Measurements from ENCODE around the gene PPP1R13B.
"Not testable (repeated sequence)": the region's sequence is repeated elsewhere in the genome, so short reads cannot be mapped to it uniquely, and the experiment has no call there.

Gene PPP1R13B

GRCh38 chr14:103692871-103693270 lies 154.5 kb downstream of the PPP1R13B start:
- DNase-seq (ENCODE audit: low read depth) = no peak
- H3K4me3 ChIP-seq (ENCODE audit: low read depth, low read length) = no peak overlapping the region
- TF ChIP-seq MYC (IDR thresholded peaks at IDR 0.05; ENCODE audit: low read depth, low read length) = no peak
- TF ChIP-seq, protein P1, sequence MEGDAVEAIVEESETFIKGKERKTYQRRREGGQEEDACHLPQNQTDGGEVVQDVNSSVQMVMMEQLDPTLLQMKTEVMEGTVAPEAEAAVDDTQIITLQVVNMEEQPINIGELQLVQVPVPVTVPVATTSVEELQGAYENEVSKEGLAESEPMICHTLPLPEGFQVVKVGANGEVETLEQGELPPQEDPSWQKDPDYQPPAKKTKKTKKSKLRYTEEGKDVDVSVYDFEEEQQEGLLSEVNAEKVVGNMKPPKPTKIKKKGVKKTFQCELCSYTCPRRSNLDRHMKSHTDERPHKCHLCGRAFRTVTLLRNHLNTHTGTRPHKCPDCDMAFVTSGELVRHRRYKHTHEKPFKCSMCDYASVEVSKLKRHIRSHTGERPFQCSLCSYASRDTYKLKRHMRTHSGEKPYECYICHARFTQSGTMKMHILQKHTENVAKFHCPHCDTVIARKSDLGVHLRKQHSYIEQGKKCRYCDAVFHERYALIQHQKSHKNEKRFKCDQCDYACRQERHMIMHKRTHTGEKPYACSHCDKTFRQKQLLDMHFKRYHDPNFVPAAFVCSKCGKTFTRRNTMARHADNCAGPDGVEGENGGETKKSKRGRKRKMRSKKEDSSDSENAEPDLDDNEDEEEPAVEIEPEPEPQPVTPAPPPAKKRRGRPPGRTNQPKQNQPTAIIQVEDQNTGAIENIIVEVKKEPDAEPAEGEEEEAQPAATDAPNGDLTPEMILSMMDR (IDR thresholded peaks at IDR 0.05; ENCODE audit: low read depth, low read length) = no peak
- TF ChIP-seq POLR2A (IDR thresholded peaks at IDR 0.05; ENCODE audit: extremely low read depth, insufficient read length) = no peak
- no peak for TF ChIP-seq MAX (IDR thresholded peaks at IDR 0.05; ENCODE audit: low read depth, low read length)

DNA sequence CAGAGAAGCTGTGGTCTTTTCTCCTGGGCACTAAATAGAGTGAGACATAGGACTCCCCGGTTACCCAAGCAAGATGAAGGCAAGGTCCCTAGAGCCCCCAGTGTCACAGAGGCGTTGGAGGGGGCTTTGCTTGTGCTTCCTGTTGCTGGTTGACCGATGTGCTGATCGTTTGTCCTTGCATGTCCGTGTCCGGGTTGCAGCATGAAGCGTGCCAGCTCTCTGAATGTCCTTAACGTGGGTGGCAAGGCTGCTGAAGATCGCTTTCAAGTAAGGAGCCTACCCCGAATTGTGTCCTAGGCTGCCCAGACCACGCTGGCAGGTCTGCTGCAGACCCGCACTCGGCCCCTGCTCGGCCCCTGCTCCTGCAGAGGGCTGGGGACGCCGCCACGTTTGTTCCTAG lies 155.2 kb downstream of the PPP1R13B start:
- TF ChIP-seq, protein P1 (IDR thresholded peaks at IDR 0.05; ENCODE audit: low read depth, low read length) = no peak
- TF ChIP-seq MYC (IDR thresholded peaks at IDR 0.05; ENCODE audit: low read depth, low read length) (no peak), MAX (IDR thresholded peaks at IDR 0.05; ENCODE audit: low read depth, low read length) (no peak), POLR2A (IDR thresholded peaks at IDR 0.05; ENCODE audit: extremely low read depth, insufficient read length) (no peak)
- no peak for DNase-seq (ENCODE audit: low read depth)
- H3K4me3 ChIP-seq (ENCODE audit: low read depth, low read length) = no peak overlapping the region

DNA sequence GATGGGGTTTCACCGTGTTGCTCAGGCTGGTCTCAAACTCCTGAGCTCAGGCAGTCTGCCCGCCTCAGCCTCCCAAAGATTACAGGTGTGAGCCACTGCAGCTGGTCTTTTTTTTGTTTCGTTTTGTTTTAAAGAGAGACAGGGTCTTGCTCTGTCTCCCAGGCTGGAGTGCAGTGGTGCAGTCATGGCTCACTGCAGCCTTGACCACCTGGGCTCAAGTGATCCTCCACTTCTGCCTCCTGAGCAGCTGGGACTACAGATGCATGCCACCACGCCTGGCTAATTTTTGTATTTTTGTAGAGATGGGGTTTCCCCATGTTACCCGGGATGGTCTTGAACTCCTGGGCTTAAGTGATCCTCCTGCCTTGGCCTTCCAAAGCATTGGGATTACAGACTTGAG lies 155.7 kb downstream of the PPP1R13B start:
- not testable (repeated sequence) for H3K4me3 ChIP-seq (ENCODE audit: low read depth, low read length); DNase-seq (ENCODE audit: low read depth)

DNA sequence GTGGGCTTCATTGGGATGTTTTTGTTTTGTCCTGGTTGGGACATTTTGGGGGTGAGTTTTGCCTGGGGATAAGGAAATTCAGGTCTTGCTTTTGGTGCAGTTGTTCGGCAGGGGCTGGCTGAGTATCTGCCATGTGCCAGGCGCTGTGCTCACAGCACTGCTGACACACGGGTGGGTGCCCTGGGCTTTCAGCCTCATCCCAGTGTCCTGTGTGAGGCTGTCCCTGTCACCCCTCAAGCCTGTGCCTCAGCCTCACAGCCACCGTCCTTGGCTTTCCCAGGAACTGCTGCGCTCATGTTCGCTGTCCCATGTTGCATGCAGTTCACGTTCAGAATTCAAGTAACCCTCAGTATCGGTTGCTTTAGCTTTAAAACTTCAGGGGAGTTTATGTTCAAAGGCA lies 157.0 kb downstream of the PPP1R13B start:
- TF ChIP-seq MYC (IDR thresholded peaks at IDR 0.05; ENCODE audit: low read depth, low read length) (no peak), MAX (IDR thresholded peaks at IDR 0.05; ENCODE audit: low read depth, low read length) (no peak), POLR2A (IDR thresholded peaks at IDR 0.05; ENCODE audit: extremely low read depth, insufficient read length) (no peak)
- TF ChIP-seq, protein P1 (IDR thresholded peaks at IDR 0.05; ENCODE audit: low read depth, low read length) = no peak
- no peak for DNase-seq (ENCODE audit: low read depth)
- H3K4me3 ChIP-seq (ENCODE audit: low read depth, low read length) = no peak overlapping the region

DNA sequence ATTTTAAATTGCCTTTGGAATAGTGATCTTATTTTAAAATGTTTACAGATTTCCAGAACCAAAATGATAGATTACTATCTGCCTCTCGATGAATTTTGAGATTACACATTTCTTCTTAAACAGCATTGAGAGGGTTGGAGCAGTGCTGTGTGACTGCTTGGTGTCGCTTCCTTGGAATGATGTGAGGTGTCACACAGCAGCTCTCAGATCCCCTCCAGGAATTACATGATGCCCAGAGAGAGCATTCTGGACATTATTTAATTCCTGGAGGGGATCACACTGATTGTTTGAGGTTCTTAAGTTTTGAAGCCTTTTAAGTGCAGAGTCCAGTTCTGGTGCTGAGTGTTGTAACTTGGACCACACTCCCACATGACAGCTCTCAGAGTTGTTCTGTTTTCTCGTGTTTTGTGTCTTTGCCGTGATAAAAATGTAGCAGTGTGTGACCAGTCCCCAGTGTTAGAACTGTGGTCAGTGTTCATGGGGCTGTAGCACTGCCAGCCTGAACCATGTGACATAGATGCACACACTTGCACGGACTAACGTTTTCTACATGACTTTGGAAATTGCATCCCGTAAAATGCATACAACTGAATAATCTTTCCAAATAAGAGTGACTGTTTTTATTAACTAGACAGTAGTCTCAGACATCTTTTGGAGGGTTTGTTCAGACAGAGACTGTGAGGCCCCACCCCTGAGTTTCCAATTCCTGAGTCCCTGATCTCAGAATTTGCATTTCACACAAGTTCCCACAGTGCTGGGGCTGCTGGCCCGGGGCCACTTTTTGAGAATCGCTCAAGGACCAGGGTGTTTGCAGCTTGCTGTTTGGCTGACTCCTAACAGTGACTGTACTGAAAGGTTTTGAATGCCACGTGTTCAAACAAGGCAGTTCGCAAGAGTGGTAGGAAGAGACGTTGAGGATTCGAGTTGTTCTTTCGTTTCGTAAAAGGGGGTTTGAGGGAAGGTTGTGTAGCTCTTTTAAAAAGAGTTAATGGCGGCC lies 158.2 kb downstream of the PPP1R13B start:
- no peak for DNase-seq (ENCODE audit: low read depth)
- H3K4me3 ChIP-seq (ENCODE audit: low read depth, low read length) = no peak overlapping the region
- TF ChIP-seq MAX (IDR thresholded peaks at IDR 0.05; ENCODE audit: low read depth, low read length) (no peak), MYC (IDR thresholded peaks at IDR 0.05; ENCODE audit: low read depth, low read length) (no peak), POLR2A (IDR thresholded peaks at IDR 0.05; ENCODE audit: extremely low read depth, insufficient read length) (no peak)
- TF ChIP-seq, protein P1 (IDR thresholded peaks at IDR 0.05; ENCODE audit: low read depth, low read length) = no peak

- TF ChIP-seq MYC (IDR thresholded peaks at IDR 0.05; ENCODE audit: low read depth, low read length) (no peak), MAX (IDR thresholded peaks at IDR 0.05; ENCODE audit: low read depth, low read length) (no peak), POLR2A (IDR thresholded peaks at IDR 0.05; ENCODE audit: extremely low read depth, insufficient read length) (no peak)
- TF ChIP-seq, protein P1 (IDR thresholded peaks at IDR 0.05; ENCODE audit: low read depth, low read length) = no peak
- no peak for DNase-seq (ENCODE audit: low read depth)
- H3K4me3 ChIP-seq (ENCODE audit: low read depth, low read length) = no peak overlapping the region
These were observed 158.9 kb downstream of the PPP1R13B start for GRCh38 chr14:103688441-103688840.

Data from NB4 (cell line).